ENCODE data around the gene RABGAP1L.

The RABGAP1L gene

DNA sequence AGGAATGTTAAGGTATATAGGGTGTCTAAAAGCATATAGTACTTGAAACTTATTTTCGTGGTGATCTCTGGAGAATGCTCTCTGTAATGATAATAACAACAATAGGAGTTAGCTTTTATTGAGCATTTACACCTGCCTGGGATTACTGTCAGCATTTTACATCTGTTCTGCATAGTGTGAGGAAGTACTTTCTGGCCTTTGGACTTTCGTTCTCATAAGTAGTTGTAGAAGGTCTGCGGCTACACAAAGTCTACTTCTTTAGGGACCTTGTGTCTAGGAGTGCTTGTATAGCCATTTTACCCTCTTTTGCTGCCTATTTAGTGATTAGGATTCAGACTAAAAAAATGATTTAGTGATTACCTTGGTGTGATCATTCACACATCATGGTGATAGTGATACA lies 184.8 kb downstream of the RABGAP1L start:
- peaks cover 6% of the 10 kb centered on the region for H3K9me3 Mint-ChIP-seq
- CTCF ChIA-PET, result no interaction called here
- DNase-seq, result no peak

GRCh38 chr1:174352117-174352516 lies 192.8 kb downstream of the RABGAP1L start:
- CTCF ChIA-PET, result no interaction called here
- Mint-ChIP-seq H3K36me3 (peaks cover 9% of the 10 kb centered on the region), H3K4me3 (no peak overlapping the region), H3K27me3 (no peaks in the 10 kb centered on the region), H3K4me1 (no peaks in the 10 kb centered on the region), H3K27ac (no peak overlapping the region), H3K9me3 (peaks cover 12% of the 10 kb centered on the region)
- no peak for DNase-seq

More for the DNA sequence above, 184.8 kb downstream of the RABGAP1L start:
- no peaks in the 10 kb centered on the region for H3K36me3 Mint-ChIP-seq
- H3K27me3 Mint-ChIP-seq, result no peaks in the 10 kb centered on the region
- H3K27ac Mint-ChIP-seq, result no peak overlapping the region
- no peak overlapping the region for H3K4me3 Mint-ChIP-seq
- H3K4me1 Mint-ChIP-seq, result no peaks in the 10 kb centered on the region

GRCh38 chr1:174352883-174353608 lies 193.7 kb downstream of the RABGAP1L start:
- Mint-ChIP-seq H3K4me1 (no peaks in the 10 kb centered on the region), H3K27ac (no peak overlapping the region), H3K27me3 (no peaks in the 10 kb centered on the region), H3K4me3 (no peak overlapping the region), H3K9me3 (peaks cover 8% of the 10 kb centered on the region), H3K36me3 (peaks cover 9% of the 10 kb centered on the region)
- CTCF ChIA-PET, result no interaction called here
- no peak for DNase-seq

DNA sequence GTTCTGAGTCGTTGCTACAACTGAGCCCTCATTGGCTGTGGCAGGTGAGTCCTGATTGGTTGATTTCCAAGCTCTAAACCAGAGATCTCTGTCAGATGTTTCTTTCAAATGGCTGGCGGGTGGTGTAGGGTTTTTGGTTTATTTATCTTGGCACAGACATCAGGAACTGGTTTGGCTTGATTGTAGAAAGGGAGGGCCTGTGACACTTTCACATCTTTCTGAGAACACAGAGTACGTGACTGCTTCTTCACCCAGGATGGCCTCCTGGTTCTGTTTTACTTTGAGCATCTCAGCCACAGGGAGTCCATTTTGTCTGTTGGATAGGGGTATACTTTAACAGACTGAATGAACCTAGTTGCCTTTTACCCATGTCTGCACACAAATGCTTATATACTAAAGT lies 199.0 kb downstream of the RABGAP1L start:
- Mint-ChIP-seq H3K27me3 (no peaks in the 10 kb centered on the region), H3K27ac (no peak overlapping the region), H3K9me3 (peaks cover 2% of the 10 kb centered on the region), H3K36me3 (peaks cover 5% of the 10 kb centered on the region), H3K4me1 (no peaks in the 10 kb centered on the region), H3K4me3 (no peak overlapping the region)
- DNase-seq, result no peak
- CTCF ChIA-PET, result no interaction called here

- Mint-ChIP-seq H3K4me3 (no peak overlapping the region), H3K27me3 (no peaks in the 10 kb centered on the region), H3K27ac (no peak overlapping the region), H3K36me3 (peaks cover 4% of the 10 kb centered on the region), H3K4me1 (no peaks in the 10 kb centered on the region), H3K9me3 (no peaks in the 10 kb centered on the region)
- CTCF ChIA-PET, result no interaction called here
- DNase-seq, result no peak
Measured at GRCh38 chr1:174358786-174359453, 199.6 kb downstream of the RABGAP1L start.

DNA sequence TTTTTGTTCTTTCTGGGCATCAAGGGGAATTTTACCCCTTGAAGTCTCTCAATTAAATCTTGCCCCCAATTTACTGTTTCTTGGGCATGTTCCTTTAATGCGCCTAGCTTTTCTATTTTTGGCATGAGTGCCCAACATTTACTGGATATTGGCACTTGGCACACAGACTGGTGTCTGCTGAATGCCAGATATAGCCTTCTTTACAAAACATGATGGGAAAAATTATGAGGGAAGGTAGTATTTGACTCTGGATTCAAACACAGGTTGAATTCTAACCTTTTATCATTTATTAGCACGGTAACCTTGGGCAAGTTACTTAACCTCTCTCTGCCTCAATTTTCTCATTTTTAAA lies 200.1 kb downstream of the RABGAP1L start:
- H3K27me3 Mint-ChIP-seq, result no peaks in the 10 kb centered on the region
- no peak overlapping the region for H3K27ac Mint-ChIP-seq
- H3K4me1 Mint-ChIP-seq, result no peaks in the 10 kb centered on the region

GRCh38 chr1:174364996-174365736 lies 205.8 kb downstream of the RABGAP1L start:
- Mint-ChIP-seq H3K9me3 (no peaks in the 10 kb centered on the region), H3K4me3 (no peak overlapping the region), H3K27ac (no peak overlapping the region), H3K36me3 (peaks cover 2% of the 10 kb centered on the region), H3K4me1 (no peaks in the 10 kb centered on the region), H3K27me3 (no peaks in the 10 kb centered on the region)
- DNase-seq, result no peak
- CTCF ChIA-PET, result no interaction called here

More for the DNA sequence above, 200.1 kb downstream of the RABGAP1L start:
- Mint-ChIP-seq H3K9me3 (no peaks in the 10 kb centered on the region), H3K4me3 (no peak overlapping the region), H3K36me3 (peaks cover 4% of the 10 kb centered on the region)
- DNase-seq, result no peak
- CTCF ChIA-PET, result no interaction called here

DNA sequence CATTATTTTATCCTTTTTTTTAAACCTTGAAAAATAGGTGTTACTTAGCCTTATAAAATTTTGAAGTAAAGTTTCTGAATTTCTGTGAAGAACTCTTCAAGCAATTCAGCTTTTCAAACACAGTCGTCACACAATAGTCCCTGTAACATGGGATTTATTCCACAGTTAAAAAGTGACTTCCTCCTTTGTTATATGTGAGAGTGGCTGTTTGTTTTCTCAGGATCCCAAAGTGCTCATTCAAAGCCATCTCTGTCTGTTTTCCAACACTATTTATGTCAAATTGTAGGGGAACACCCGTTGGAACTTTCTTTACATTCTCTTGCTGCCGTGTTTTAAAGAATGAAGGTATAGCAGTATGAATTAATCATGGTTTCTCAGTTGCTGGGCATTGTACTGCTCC lies 207.6 kb downstream of the RABGAP1L start:
- no peak overlapping the region for H3K27ac Mint-ChIP-seq
- no peaks in the 10 kb centered on the region for H3K4me1 Mint-ChIP-seq
- no peaks in the 10 kb centered on the region for H3K27me3 Mint-ChIP-seq
- H3K9me3 Mint-ChIP-seq, result no peaks in the 10 kb centered on the region
- CTCF ChIA-PET, result no interaction called here
- peaks cover 2% of the 10 kb centered on the region for H3K36me3 Mint-ChIP-seq
- no peak overlapping the region for H3K4me3 Mint-ChIP-seq
- DNase-seq, result no peak

- Mint-ChIP-seq H3K9me3 (no peaks in the 10 kb centered on the region), H3K4me1 (no peaks in the 10 kb centered on the region), H3K4me3 (no peak overlapping the region), H3K36me3 (no peaks in the 10 kb centered on the region), H3K27ac (no peak overlapping the region), H3K27me3 (no peaks in the 10 kb centered on the region)
- CTCF ChIA-PET, result no interaction called here
- no peak for DNase-seq
Measured at GRCh38 chr1:174367892-174368291, 208.6 kb downstream of the RABGAP1L start.

DNA sequence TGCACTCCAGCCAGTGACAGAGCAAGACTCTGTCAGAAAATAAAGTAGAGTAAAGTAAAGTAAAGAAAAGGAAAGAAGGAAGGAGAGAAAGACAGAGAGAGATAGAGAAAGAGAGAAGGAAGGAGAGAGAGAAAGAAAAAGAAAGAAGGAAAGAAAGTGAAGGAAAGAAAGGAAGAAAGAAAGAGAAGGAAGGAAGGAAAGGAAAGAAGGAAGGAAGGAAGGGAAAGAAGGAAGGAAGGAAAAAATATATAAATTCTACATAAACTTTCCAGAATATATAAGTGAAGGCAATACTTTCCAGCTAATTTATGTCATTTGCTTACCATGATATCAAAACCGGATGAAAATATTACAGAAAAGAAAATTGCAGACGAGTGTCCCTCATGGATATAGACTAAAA lies 216.7 kb downstream of the RABGAP1L start:
- no peak overlapping the region for H3K4me3 Mint-ChIP-seq
- peaks cover 4% of the 10 kb centered on the region for H3K36me3 Mint-ChIP-seq
- H3K9me3 Mint-ChIP-seq, result no peaks in the 10 kb centered on the region
- no peak overlapping the region for H3K27ac Mint-ChIP-seq
- DNase-seq, result no peak
- no peaks in the 10 kb centered on the region for H3K27me3 Mint-ChIP-seq
- CTCF ChIA-PET, result no interaction called here
- H3K4me1 Mint-ChIP-seq, result no peaks in the 10 kb centered on the region

- H3K36me3 Mint-ChIP-seq, result peaks cover 3% of the 10 kb centered on the region
- no peaks in the 10 kb centered on the region for H3K27me3 Mint-ChIP-seq
- H3K27ac Mint-ChIP-seq, result no peak overlapping the region
Measured at GRCh38 chr1:174391716-174392115, 232.4 kb downstream of the RABGAP1L start.

GRCh38 chr1:174393885-174394284 lies 234.6 kb downstream of the RABGAP1L start:
- Mint-ChIP-seq H3K9me3 (no peaks in the 10 kb centered on the region), H3K36me3 (peaks cover 9% of the 10 kb centered on the region), H3K27me3 (no peaks in the 10 kb centered on the region), H3K4me3 (no peak overlapping the region), H3K27ac (no peak overlapping the region), H3K4me1 (no peaks in the 10 kb centered on the region)
- CTCF ChIA-PET, result no interaction called here
- DNase-seq, result no peak

More at GRCh38 chr1:174391716-174392115, 232.4 kb downstream of the RABGAP1L start:
- H3K4me1 Mint-ChIP-seq, result no peaks in the 10 kb centered on the region
- no peak overlapping the region for H3K4me3 Mint-ChIP-seq
- CTCF ChIA-PET, result no interaction called here
- no peak for DNase-seq
- H3K9me3 Mint-ChIP-seq, result no peaks in the 10 kb centered on the region

GRCh38 chr1:174397261-174397660 lies 237.9 kb downstream of the RABGAP1L start:
- no peak for DNase-seq
- CTCF ChIA-PET, result no interaction called here
- H3K4me3 Mint-ChIP-seq, result no peak overlapping the region
- H3K36me3 Mint-ChIP-seq, result peaks cover 16% of the 10 kb centered on the region
- H3K27me3 Mint-ChIP-seq, result no peaks in the 10 kb centered on the region
- H3K9me3 Mint-ChIP-seq, result peaks cover 2% of the 10 kb centered on the region
- H3K27ac Mint-ChIP-seq, result no peak overlapping the region
- H3K4me1 Mint-ChIP-seq, result no peaks in the 10 kb centered on the region

- peaks cover 2% of the 10 kb centered on the region for H3K9me3 Mint-ChIP-seq
- H3K27me3 Mint-ChIP-seq, result no peaks in the 10 kb centered on the region
- DNase-seq, result no peak
- peaks cover 16% of the 10 kb centered on the region for H3K36me3 Mint-ChIP-seq
- H3K4me3 Mint-ChIP-seq, result no peak overlapping the region
- CTCF ChIA-PET, result no interaction called here
- H3K4me1 Mint-ChIP-seq, result no peaks in the 10 kb centered on the region
- no peak overlapping the region for H3K27ac Mint-ChIP-seq
Measured at GRCh38 chr1:174398246-174398645, 238.9 kb downstream of the RABGAP1L start.

DNA sequence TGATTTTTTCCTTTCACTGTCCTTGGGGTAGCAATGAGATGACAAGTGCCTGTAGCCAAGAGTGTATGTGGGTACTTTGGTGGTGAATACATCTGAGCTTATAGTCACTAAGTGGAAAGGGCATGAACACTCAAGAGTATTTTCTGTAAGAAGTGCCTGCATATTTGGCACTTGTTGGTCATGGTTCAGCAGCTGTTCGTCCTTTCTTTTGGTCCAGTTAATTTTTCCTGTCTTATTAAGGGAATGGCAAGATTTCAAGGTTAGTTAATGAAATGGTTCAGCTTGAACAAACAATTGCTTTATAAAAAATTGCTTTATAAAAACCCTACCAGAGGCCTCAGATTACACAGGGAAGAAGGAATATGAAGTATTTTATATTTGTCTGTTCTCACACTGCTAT lies 239.9 kb downstream of the RABGAP1L start:
- CTCF ChIA-PET, result no interaction called here
- Mint-ChIP-seq H3K27me3 (no peaks in the 10 kb centered on the region), H3K36me3 (peaks cover 16% of the 10 kb centered on the region), H3K4me1 (no peaks in the 10 kb centered on the region), H3K9me3 (peaks cover 2% of the 10 kb centered on the region), H3K27ac (no peak overlapping the region), H3K4me3 (no peak overlapping the region)
- DNase-seq, result no peak

Measured in activated naive CD4-positive, alpha-beta T cell treated with anti-CD3 and anti-CD28 coated beads, Interleukin-2, amount 10 ng/mL, durations not matched to agents 7 days and 5 days (primary cell).